Bone marrow (tissue), 2 donors: ENCODE measurements around the gene IL6.
"Not testable (repeated sequence)": the region's sequence is repeated elsewhere in the genome, so short reads cannot be mapped to it uniquely, and the experiment has no call there.

Experiments
- DNase-seq, 2 donors: peaks; one replicate each; lab custom pipeline; 2025; lab: John Stamatoyannopoulos, UW

IL6 gene

DNA sequence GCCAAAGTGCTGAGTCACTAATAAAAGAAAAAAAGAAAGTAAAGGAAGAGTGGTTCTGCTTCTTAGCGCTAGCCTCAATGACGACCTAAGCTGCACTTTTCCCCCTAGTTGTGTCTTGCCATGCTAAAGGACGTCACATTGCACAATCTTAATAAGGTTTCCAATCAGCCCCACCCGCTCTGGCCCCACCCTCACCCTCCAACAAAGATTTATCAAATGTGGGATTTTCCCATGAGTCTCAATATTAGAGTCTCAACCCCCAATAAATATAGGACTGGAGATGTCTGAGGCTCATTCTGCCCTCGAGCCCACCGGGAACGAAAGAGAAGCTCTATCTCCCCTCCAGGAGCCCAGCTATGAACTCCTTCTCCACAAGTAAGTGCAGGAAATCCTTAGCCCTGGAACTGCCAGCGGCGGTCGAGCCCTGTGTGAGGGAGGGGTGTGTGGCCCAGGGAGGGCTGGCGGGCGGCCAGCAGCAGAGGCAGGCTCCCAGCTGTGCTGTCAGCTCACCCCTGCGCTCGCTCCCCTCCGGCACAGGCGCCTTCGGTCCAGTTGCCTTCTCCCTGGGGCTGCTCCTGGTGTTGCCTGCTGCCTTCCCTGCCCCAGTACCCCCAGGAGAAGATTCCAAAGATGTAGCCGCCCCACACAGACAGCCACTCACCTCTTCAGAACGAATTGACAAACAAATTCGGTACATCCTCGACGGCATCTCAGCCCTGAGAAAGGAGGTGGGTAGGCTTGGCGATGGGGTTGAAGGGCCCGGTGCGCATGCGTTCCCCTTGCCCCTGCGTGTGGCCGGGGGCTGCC is at the start of gene IL6:
Gene IL6, plus strand, starts transcription at position 294 of the 807 bp plus-strand sequence. Its CDS starts 63 bp downstream, at position 357.
- peak; percentile 9 to 39 for DNase-seq

DNA sequence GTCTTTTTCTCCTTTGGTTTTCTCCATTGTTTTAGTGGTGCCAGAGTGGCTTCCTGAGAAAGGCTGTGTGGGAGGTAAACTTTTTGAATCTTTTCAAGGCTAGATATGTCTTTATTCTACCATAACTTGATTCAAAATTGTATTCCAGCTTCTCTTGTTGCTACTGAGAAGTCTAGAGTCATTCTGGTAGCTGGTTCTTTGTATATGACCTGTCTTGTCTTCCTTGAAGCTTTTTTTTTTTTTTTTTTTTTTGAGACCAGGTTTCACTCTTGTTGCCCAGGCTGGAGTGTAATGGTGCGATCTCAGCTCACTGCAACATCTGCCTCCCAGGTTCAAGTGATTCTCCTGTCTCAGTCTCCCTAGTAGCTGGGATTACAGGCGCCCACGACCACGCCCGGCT is 49.7 kb upstream of the IL6 start:
- DNase-seq, result not testable (repeated sequence)

DNA sequence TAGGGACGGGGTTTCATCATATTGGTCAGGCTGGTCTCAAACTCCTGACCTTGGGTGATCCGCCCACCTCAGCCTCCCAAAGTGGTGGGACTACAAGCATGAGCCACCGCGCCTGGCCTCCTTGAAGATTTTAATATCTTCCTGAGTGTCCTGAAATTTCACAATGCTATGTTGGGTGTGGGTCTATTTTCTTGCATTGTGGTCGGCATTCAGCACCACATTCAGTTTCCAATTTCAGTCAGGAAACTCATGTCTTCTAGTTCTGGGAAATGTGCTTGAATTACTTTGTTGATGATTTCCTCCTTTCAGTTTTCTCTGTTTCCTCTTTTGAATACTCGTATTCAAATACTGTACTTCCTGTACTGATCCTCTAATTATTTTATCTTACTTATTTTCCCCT is 49.3 kb upstream of the IL6 start:
- no peak for DNase-seq

DNA sequence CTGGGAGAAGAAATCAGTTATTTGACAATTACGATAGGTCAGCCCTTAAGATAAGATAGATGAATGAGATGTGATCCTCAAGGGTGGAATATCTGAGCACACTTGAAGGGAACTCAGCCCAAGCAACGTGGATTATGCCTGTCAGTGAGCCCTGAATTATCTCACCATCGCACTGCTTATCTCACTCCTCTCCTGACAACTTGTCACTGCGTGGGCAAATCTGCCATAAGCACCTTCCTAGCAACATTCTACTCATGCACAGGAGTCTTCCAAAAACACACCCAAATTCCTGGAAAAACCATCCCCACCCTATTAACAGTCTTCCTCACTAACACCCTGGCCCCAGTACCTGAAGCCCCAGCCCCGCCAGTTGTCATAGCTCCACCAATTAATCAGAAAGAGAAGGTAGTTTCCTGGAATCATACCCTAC is 46.5 kb upstream of the IL6 start:
- no peak for DNase-seq

DNA sequence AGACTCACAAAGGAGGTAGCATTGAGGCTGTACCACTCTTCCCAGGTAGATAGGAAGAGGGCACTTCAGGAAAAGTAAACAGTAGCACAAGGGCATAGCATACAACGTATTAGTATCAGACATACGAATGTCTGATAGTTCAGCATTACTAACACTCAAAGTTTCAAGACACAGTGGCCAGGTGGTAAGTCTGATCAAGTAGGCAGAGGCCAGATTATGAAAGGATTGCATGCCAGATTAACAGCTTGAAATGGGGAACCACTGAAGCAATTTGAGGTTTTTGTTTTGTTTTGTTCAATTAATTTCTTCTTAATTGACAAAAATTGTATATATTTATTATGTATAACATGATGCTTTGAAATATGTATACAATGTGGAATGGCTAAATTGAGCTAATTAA is 45.7 kb upstream of the IL6 start:
- DNase-seq, result no peak

DNA sequence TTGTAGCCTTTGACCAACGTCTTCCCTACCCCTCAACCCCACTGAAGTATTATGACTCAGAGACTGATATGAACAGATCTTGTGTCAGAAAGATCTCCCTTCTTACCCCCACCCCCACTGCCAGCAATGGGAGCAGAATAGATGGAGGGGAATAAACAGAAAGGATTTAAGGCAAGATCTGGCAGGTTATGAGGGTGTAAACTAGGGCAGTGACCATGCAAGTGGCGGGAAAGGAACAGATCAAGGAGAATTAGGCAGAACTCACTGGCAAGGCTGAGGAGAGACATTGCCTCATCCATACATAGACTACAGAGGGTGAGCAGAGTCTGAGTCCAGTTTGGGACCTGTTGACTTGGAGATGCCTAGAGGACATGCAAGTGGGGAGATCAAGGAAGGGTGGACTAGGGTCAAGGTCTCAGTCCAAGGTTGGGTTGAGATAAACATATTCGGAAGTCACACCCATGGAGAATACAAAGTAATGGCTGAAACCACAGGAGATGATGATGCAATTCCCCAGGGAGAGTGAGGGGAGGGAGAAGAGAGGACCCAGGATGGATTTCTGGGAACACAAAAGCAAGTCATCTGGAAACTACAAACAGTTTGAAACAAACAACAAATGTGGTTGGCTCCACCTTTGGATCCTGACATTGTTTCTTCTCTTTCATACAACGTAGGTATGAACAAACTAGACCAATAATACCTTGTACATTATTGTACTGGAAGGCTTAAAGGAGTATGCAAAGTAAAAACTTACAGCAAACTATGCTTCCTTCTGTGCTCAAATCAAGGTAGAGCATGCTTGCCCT is 44.9 kb upstream of the IL6 start:
- no peak for DNase-seq

DNA sequence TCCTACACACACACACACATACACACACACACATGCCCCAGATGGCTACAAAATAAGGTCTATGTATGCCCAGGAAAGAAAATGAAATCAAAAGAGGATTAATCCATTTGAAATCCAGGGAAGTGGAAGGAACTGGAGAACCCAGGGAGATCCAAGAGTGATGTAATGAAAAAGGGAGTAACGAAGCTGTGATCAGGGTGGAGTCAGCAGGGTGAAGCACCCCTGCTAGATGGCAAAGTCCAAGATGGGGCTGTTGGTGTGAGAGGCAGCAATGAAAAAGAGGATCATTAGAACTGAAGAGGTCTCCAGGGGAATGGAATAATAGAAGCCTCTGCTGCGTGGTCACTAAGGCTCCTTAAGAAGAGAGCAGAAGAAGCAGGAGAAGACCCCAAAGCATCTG is 43.6 kb upstream of the IL6 start:
- DNase-seq, result no peak

DNA sequence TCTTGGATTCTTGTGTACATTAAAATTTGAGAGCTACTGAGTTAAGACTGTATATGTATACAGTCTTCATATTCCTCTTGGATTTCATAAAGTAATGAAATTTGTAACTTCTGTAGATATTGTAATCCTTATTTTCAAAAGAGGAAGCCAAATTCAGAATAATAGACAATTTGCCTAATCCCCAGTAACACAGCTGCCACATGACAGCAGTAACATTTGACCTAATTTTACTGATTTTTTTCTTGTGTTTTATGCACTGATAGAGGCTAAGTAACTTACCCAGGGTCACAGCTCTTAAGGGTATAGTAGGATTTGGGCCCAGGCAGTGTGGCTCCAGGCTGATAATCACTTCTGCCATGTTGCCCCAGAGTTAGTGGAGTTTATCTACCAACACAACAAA is 40.4 kb upstream of the IL6 start:
- DNase-seq, result no peak

DNA sequence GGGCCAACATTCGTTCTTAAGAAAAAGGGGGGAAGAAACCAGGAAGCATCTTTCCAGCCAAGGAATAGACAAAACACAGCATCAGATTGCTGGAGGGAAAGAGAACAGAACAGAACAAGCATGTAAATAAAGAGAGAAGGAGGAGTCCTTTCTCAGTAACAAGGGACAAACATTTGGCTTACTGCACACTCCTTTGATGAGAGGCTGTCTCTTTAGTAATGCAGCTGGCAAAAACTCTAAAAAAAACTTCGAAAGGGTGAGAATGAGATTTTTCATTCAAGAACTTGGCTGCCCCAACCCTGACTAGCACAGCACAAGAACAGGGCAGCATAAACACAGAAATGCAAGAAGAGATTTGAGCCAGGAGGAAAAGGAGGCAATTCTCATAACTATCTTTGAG is 38.9 kb upstream of the IL6 start:
- DNase-seq, result no peak

DNA sequence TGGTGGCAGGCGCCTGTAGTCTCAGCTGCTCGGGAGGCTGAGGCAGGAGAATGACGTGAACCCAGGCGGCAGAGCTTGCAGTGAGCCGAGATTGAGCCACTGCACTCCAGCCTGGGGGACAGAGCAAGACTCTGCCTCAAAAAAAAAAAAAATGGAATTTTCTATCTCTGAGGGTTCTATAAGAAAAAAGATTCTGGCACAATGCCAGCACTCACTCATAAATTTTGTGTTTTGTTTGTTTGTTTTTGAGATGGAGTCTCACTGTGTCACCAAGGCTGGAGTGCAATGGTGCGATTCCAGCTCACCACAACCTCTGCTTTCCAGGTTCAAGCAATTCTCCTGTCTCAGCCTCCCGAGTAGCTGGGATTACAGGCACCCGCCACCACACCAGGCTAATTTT is 38.1 kb upstream of the IL6 start:
- not testable (repeated sequence) for DNase-seq

DNA sequence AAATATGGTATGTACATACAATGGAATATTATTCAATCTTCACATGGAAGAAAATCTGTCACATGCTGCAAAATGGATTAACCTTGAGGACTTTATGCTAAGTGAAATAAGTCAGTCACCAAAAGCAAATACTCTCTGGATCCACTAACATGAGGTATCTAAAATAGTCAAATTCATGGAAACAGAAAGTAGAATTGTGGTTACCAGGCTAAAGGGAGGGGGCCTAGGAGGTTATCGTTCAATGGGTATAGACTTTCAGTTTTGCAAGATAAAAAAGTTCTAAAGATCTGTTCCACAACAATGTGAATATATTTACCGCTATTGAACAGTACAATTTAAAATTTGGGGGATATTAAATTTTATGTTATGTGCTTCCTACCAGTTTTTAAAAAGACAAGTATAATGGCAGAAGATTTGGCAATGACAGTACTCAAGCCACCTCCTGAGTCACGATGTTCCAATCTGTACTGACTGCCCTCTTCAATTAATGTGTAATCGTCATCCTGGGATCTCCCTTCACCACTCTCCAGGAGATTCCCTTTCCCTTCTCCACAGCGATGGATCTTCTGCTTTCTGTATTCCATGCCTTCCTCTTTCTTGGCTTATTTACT is 32.3 kb upstream of the IL6 start:
- no peak for DNase-seq

DNA sequence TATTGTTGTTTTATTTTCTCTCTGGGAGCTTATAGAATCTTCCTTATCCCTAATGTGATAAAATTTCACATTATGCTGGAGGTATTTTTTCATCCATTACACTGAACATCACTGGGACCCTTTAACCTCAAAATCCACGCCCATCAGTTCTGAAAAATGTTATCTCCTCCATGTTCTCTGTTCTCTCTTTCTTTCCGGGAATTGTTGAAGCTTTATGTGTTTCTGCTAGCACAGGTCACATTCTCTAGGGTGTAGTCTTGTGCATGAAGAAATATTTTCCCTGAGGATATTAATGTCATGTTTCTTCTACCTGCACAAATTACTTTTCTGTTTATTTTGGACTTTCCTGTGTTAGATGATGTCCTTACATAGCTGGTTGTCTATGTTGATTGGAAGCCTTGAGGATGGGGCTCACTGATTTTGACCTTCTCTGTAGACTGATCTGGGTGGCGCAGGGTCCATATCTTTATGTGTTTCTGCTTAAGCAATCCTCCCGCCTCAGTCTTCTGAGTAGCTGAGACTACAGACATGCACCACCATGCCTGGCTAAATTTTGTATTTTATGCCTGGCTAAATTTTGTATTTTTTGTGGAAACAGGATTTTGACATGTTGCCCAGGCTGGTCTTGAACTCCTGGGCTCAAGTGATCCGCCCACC is 31.4 kb upstream of the IL6 start:
- no peak for DNase-seq

DNA sequence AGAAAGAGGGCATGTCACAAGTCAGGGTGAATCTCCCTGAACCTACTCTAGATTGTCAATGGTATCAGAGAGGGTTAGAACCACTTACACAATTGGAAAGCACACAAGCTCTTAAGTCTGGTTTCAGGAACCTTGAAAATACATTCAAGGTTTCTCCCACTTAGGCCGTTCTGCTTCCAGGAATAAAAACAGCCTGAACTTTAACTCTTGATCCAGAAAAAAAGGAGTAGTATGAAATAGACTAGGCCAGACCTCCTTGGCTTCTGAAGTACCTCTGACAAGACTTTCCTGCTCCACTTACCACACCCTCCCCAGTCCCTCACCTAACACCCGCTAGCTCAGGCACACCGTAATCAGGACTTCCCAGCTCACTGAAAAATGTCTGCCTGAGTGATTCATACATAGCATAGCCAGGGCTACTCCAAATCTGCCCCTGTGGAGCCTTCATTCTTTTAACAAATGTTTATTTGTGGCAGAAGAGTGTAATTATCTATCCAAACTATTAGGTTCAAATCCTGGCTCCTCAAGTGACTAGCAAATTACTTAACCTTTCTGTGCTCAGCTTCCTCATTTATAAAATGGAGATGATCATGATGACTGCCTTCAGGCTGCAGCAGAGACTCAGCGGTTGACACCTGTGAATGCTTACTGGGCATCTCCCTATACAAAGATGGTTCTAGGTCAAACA is 30.3 kb upstream of the IL6 start:
- DNase-seq, result no peak

DNA sequence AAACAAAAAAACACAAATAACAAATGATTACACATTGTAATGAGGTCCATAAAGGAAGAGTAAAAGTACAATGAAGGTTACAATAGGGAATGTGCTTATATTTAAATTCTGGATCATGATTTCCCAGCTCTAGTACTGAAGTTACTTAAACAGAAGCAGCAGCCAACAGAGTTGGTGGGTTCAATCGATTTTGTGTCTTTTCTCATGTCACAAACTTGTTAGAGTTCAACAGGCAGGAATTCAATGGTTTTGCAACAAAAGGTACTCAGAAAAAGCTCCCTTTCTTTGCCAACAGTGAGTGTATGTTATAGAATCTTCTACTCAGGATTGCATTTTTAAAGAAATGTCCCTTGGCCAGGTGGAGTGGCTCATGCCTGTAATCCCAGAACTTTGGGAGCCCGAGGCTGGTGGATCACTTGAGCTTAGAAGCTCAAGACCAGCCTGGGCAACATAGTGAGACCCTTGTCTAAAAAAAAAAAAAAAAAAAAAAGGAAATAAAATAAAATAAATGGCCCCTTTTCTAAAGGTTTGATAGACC is 29.6 kb upstream of the IL6 start:
- DNase-seq, result no peak

DNA sequence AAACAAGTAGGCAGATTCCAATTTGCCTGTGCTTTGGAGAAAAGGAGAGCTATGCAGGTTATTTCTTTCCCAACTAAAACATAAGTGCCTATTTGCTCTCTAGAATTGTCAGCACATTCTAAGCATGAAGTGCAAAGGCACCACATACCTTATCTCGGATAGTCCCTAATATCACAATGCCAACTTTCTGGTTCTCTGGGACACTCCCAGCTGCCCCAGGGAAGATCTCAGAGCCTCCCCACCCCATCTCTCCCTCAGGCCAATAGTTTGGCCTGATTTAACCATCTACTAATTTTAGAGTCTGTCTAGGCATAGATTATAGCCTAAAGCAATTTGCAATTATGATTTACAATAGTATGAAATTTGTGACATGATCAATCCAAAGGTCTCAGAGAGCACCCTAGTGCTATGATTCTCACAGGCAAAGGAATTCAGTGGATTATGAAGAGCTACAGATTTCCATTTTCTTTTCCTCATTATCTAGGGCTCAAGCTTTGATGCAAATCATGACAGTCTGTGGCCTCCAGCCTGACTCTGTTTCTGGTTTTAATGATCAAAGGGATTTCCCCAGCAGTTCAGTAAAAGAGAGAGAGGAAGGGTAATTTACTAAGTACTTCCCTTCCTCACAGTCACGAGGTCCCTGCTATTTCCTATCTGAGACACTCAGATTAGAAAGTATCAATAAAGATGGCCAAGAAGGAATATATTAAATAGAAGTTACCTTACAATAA is 29.0 kb upstream of the IL6 start:
- DNase-seq, result no peak

DNA sequence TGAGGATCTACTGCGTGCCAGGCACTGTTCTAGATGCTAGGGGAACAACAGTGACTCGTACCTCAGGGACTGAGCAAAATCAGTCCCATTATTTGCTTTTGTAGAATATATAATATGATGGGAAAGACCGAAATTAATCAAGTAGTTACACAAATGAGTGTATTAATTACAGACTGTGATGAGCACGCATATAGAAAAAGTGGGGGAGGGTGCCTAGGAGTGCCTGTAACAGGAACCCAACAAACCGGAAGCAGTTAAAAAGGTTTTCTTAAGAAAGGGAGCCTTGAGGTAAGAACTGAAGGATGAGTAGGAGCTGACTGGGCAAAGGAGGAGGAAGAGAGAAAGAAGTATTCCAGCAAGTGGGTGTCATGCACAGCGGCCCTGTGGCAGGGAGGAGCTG is 28.2 kb upstream of the IL6 start:
- no peak for DNase-seq

DNA sequence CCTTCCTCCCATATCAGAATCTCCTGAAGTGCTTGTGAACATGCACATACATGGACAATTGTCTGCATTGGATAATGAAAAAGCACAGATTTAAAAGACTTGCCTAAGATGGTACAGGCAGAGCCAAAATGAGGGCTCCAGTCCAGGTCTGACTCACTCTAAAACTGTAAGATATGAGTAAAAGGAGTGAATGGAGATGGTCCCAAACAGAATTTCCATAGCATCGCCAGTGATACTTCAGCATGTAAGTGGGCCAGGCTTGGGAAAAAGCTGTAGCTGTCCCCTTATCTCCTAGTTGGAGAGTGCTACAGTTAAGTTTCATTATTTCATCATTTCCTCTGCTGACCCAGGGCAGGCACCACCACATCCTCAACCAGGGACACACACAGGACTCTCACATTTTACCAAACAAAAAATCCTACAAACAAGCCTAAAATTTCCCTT is 26.4 kb upstream of the IL6 start:
- DNase-seq, result no peak

DNA sequence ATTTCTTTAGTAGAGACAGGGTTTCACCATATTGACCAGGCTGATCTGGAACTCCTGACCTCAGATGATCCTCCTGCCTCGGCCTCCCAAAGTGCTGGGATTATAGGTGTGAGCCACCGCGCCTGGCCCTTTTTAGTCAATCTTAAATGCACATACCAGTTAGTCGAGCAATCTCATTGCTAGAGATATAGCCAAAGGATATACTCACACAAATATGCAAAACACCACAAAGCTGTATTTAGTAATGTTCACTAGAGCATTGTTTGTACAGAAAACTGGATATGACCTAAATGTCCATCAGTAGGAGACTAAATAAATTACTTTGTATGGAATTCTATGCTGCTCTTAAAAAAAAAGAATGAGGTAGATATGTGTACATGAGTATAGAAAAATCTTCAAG is 24.5 kb upstream of the IL6 start:
- DNase-seq, result no peak

DNA sequence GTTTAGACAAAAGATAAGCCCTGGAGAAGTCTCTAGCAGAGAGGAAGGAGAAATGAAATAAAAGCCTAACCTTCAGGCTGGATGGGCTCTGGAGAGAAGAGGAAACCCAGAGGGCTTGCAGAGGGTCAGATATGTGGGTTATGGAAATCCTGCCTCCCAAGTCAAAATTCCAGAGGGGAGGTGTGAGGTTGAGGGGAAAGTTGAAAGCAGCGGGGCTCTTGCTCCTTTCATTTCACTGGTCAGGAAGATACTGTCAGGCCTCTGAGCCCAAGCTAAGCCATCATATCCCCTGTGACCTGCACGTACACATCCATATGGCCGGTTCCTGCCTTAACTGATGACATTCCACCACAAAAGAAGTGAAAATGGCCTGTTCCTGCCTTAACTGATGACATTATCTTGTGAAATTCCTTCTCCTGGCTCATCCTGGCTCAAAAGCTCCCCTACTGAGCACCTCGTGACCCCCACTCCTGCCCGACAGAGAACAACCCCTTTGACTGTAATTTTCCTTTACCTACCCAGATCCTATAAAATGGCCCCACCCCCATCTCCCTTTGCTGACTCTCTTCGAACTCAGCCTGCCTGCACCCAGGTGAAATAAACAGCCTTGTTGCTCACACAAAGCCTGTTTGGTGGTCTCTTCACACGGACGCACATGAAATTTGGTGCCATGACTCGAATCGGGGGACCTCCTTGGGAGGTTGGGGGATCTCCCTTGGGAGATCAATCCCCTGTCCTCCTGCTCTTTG is 23.7 kb upstream of the IL6 start:
- DNase-seq, result not testable (repeated sequence)
